ENCODE data around the gene TRIP13. TPM values are rescaled to one million over a fixed set of nuclear protein-coding genes. Genes with fewer than 3 reads are reported as not detected.

TRIP13 gene
- polyA plus RNA-seq, 3 donors, result 0.24 to 1.2 TPM; not detected in 1

GRCh38 chr5:921456-922435 is 29.1 kb downstream of the TRIP13 start:
- no peak overlapping the region for H3K27ac Mint-ChIP-seq
- Histone ChIP-seq H3K27me3 (ENCODE audit: control insufficient read depth in 2 of 2, insufficient read depth in 2 of 2, low read length in 2 of 2) (peaks cover 12 to 18% of the 10 kb centered on the region in 2 donors), H3K4me2 (replicated peaks; ENCODE audit: extremely low read depth, low read length, poor library complexity, severe bottlenecking) (no peak overlapping the region), H4K20me1 (ENCODE audit: insufficient read depth, low read length) (no peaks in the 10 kb centered on the region), H3K36me3 (replicated peaks in 1 of 2; ENCODE audit: control insufficient read depth in 1 of 2, insufficient read depth in 2 of 2, low read length in 2 of 2) (peaks cover 1 to 14% of the 10 kb centered on the region in 2 donors), H3K4me3 (replicated peaks in 1 of 3; ENCODE audit: low read depth in 2 of 3, low read length in 3 of 3) (no peak overlapping the region), H3K4me1 (ENCODE audit: control insufficient read depth in 1 of 2, insufficient read depth in 2 of 2, low read length in 2 of 2) (no peaks in the 10 kb centered on the region), H2AFZ (ENCODE audit: insufficient read depth, low read depth, low read length, poor library complexity, severe bottlenecking) (no peak overlapping the region), H3K9ac (ENCODE audit: insufficient read depth, low read length, poor library complexity, severe bottlenecking) (no peak overlapping the region), H3K27ac (ENCODE audit: low read depth in 1 of 2, low read length in 2 of 2) (no peak overlapping the region), H3K9me3 (replicated peaks in 1 of 2; ENCODE audit: control insufficient read depth in 1 of 2, insufficient read depth in 1 of 2, low read length in 2 of 2) (no peaks in the 10 kb centered on the region), H3K79me2 (ENCODE audit: insufficient read depth, low read length) (no peaks in the 10 kb centered on the region)
- H3K27me3 Mint-ChIP-seq (ENCODE audit: low read depth in 3 of 3), result peaks cover 15 to 21% (median 17%) of the 10 kb centered on the region in 3 donors
- H3K36me3 Mint-ChIP-seq, result peaks cover 16 to 21% of the 10 kb centered on the region in 2 donors
- TF ChIP-seq CTCF (IDR thresholded peaks at IDR 0.05), result no peak
- no peak for DNase-seq
- H3K9me3 Mint-ChIP-seq, result peaks cover 0 to 3% (median 0%) of the 10 kb centered on the region in 7 donors
- intact Hi-C loops (cut with micrococcal nuclease), result loop anchor here (10.0 kb wide), 3 partner anchors 223 to 733 kb away; no protein-coding TSS in a partner anchor
- WGBS (ENCODE audit: insufficient coverage), result 93% methylated on average over 8 of the region's 9 CpGs
- H3K4me1 Mint-ChIP-seq, result peaks cover 2% of the 10 kb centered on the region
- no peak overlapping the region for H3K4me3 Mint-ChIP-seq

GRCh38 chr5:922436-923280 is 30.0 kb downstream of the TRIP13 start:
- no peaks in the 10 kb centered on the region for H3K9me3 ChIP-seq (replicated peaks in 1 of 2; ENCODE audit: control insufficient read depth in 1 of 2, insufficient read depth in 1 of 2, low read length in 2 of 2)
- DNase-seq, result no peak
- H3K36me3 Mint-ChIP-seq, result peaks cover 12 to 13% of the 10 kb centered on the region in 2 donors
- H3K27ac ChIP-seq (ENCODE audit: low read depth in 1 of 2, low read length in 2 of 2), result no peak overlapping the region
- peaks cover 0 to 3% (median 0%) of the 10 kb centered on the region in 7 donors for H3K9me3 Mint-ChIP-seq
- no peak for TF ChIP-seq CTCF (IDR thresholded peaks at IDR 0.05)
- H2AFZ ChIP-seq (ENCODE audit: insufficient read depth, low read depth, low read length, poor library complexity, severe bottlenecking), result no peak overlapping the region
- H3K4me1 Mint-ChIP-seq, result peaks cover 2% of the 10 kb centered on the region
- no peak overlapping the region for H3K4me2 ChIP-seq (replicated peaks; ENCODE audit: extremely low read depth, low read length, poor library complexity, severe bottlenecking)
- intact Hi-C loops (cut with micrococcal nuclease), result loop anchor here (10.0 kb wide), 3 partner anchors 222 to 732 kb away; no protein-coding TSS in a partner anchor
- H3K4me3 ChIP-seq (replicated peaks in 1 of 3; ENCODE audit: low read depth in 2 of 3, low read length in 3 of 3), result no peak overlapping the region
- H3K4me3 Mint-ChIP-seq, result no peak overlapping the region
- WGBS (ENCODE audit: insufficient coverage), result 95% methylated on average over 16 of the region's 17 CpGs
- no peak overlapping the region for H3K9ac ChIP-seq (ENCODE audit: insufficient read depth, low read length, poor library complexity, severe bottlenecking)
- H3K4me1 ChIP-seq (ENCODE audit: control insufficient read depth in 1 of 2, insufficient read depth in 2 of 2, low read length in 2 of 2), result no peaks in the 10 kb centered on the region
- peaks cover 12 to 27% of the 10 kb centered on the region in 2 donors for H3K27me3 ChIP-seq (ENCODE audit: control insufficient read depth in 2 of 2, insufficient read depth in 2 of 2, low read length in 2 of 2)
- peaks cover 23 to 30% (median 24%) of the 10 kb centered on the region in 3 donors for H3K27me3 Mint-ChIP-seq (ENCODE audit: low read depth in 3 of 3)
- H3K27ac Mint-ChIP-seq, result no peak overlapping the region
- H3K79me2 ChIP-seq (ENCODE audit: insufficient read depth, low read length), result no peaks in the 10 kb centered on the region
- H3K36me3 ChIP-seq (replicated peaks in 1 of 2; ENCODE audit: control insufficient read depth in 1 of 2, insufficient read depth in 2 of 2, low read length in 2 of 2), result peaks cover 0 to 9% of the 10 kb centered on the region in 2 donors
- H4K20me1 ChIP-seq (ENCODE audit: insufficient read depth, low read length), result no peaks in the 10 kb centered on the region
